Measurements from ENCODE around the gene NFAM1. TPM values are rescaled to one million over a fixed set of nuclear protein-coding genes. Genes with fewer than 3 reads are reported as not detected.
A peak's percentile ranks its signal among the peaks of the same experiment; 100 is the strongest.

NFAM1 gene
- total and polyA plus RNA-seq, 2 donors (not counting 3 experiments of a cell fraction or from before 2014, with no cell fraction given): not detected

GRCh38 chr22:42436404-42436803, 4.2 kb upstream of the NFAM1 start:
- Histone ChIP-seq H3K9ac (replicated peaks; ENCODE audit: extremely low read depth, insufficient read depth, low read length) (no peak overlapping the region), H3K79me2 (ENCODE audit: control insufficient read depth, insufficient read depth, low read length) (no peaks in the 10 kb centered on the region), H3K36me3 (ENCODE audit: control insufficient read depth in 2 of 2, extremely low read depth in 1 of 2, insufficient read depth in 2 of 2, low read length in 2 of 2) (no peaks in the 10 kb centered on the region), H2AFZ (ENCODE audit: low read depth, low read length) (no peak overlapping the region), H3K9me1 (replicated peaks; ENCODE audit: control insufficient read depth, extremely low read depth, insufficient read depth, low read length) (no peaks in the 10 kb centered on the region), H4K20me1 (replicated peaks; ENCODE audit: control insufficient read depth, extremely low read depth, insufficient read depth, low read length) (no peaks in the 10 kb centered on the region), H3K9me3 (replicated peaks; ENCODE audit: control insufficient read depth, insufficient read depth, low read length) (no peaks in the 10 kb centered on the region), H3K27me3 (ENCODE audit: control insufficient read depth in 2 of 2, insufficient read depth in 2 of 2, low read length in 2 of 2) (peaks cover 21 to 22% of the 10 kb centered on the region in 2 experiments), H3K27ac (ENCODE audit: insufficient read depth, low read depth, low read length) (no peak overlapping the region), H3K4me2 (ENCODE audit: insufficient read depth, low read length) (no peak overlapping the region), H3K4me3 (replicated peaks in 1 of 3; ENCODE audit: insufficient read depth in 1 of 3, low read depth in 1 of 3, low read length in 3 of 3) (no peak overlapping the region), H3K4me1 (ENCODE audit: control insufficient read depth, extremely low read depth, insufficient read depth, low read length) (peaks cover 9% of the 10 kb centered on the region)
- FAIRE-seq (no peak), DNase-seq (ENCODE audit: low read depth, low spot score) (no peak)
- dilution Hi-C loops (cut with MboI; ENCODE audit: extremely low pct_ligation_motif_present, low sequenced_read_pairs) (no loop called here), intact Hi-C loops (cut with micrococcal nuclease) (loop anchor here (2.0 to 10.0 kb wide), 3 partner anchors 68 to 322 kb away; partner anchors contain the start of gene TCF20)
- BruUV-seq (replicated peaks): no TSS peak
- ChIA-PET POLR2A (no interaction called here), CTCF (interaction anchor here (0.8 to 4.7 kb wide), 13 partner anchors 8 to 367 kb away, joined by 3 to 34 read pairs (median 7); partner anchors contain the start of genes NAGA and NDUFA6)
- no peak for TF ChIP-seq FOS (IDR thresholded peaks at IDR 0.05; ENCODE audit: borderline replicate concordance, insufficient read depth, low read length)
- TF ChIP-seq EZH2 (IDR thresholded peaks at IDR 0.05; ENCODE audit: borderline replicate concordance, low read depth, low read length, severe bottlenecking): peak; percentile 30

- Histone ChIP-seq H3K4me1 (ENCODE audit: control insufficient read depth, extremely low read depth, insufficient read depth, low read length) (peaks cover 9% of the 10 kb centered on the region), H3K36me3 (ENCODE audit: control insufficient read depth in 2 of 2, extremely low read depth in 1 of 2, insufficient read depth in 2 of 2, low read length in 2 of 2) (no peaks in the 10 kb centered on the region), H3K9me1 (replicated peaks; ENCODE audit: control insufficient read depth, extremely low read depth, insufficient read depth, low read length) (no peaks in the 10 kb centered on the region), H3K9me3 (replicated peaks; ENCODE audit: control insufficient read depth, insufficient read depth, low read length) (no peaks in the 10 kb centered on the region), H2AFZ (ENCODE audit: low read depth, low read length) (no peak overlapping the region), H4K20me1 (replicated peaks; ENCODE audit: control insufficient read depth, extremely low read depth, insufficient read depth, low read length) (no peaks in the 10 kb centered on the region), H3K79me2 (ENCODE audit: control insufficient read depth, insufficient read depth, low read length) (no peaks in the 10 kb centered on the region), H3K9ac (replicated peaks; ENCODE audit: extremely low read depth, insufficient read depth, low read length) (no peak overlapping the region), H3K4me3 (replicated peaks in 1 of 3; ENCODE audit: insufficient read depth in 1 of 3, low read depth in 1 of 3, low read length in 3 of 3) (no peak overlapping the region), H3K27me3 (ENCODE audit: control insufficient read depth in 2 of 2, insufficient read depth in 2 of 2, low read length in 2 of 2) (peaks cover 29 to 31% of the 10 kb centered on the region in 2 experiments), H3K27ac (ENCODE audit: insufficient read depth, low read depth, low read length) (no peak overlapping the region), H3K4me2 (ENCODE audit: insufficient read depth, low read length) (no peak overlapping the region)
- dilution Hi-C loops (cut with MboI; ENCODE audit: extremely low pct_ligation_motif_present, low sequenced_read_pairs) (no loop called here), intact Hi-C loops (cut with micrococcal nuclease) (loop anchor here (10.0 kb wide), 1 partner anchor 160 kb away; the partner anchor contains the start of gene TCF20)
- no TSS peak for BruUV-seq (replicated peaks)
- TF ChIP-seq CTCF (IDR thresholded peaks at IDR 0.05; ENCODE audit: extremely low read depth in 1 of 2, insufficient read depth in 1 of 2, low read depth in 1 of 2, low read length in 2 of 2) (no peak), JUN (IDR thresholded peaks at IDR 0.05; ENCODE audit: borderline replicate concordance, insufficient read depth, insufficient read length, low read depth) (no peak), EZH2 (IDR thresholded peaks at IDR 0.05; ENCODE audit: borderline replicate concordance, low read depth, low read length, severe bottlenecking) (no peak), FOS (IDR thresholded peaks at IDR 0.05; ENCODE audit: borderline replicate concordance, insufficient read depth, low read length) (no peak), POLR2AphosphoS5 (IDR thresholded peaks at IDR 0.05; ENCODE audit: insufficient read depth, low read depth, low read length) (no peak), POLR2A (IDR thresholded peaks at IDR 0.05; ENCODE audit: low read depth, low read length) (no peak), MYC (IDR thresholded peaks at IDR 0.05; ENCODE audit: low read depth, low read length) (no peak), GATA2 (IDR thresholded peaks at IDR 0.05; ENCODE audit: insufficient read depth, insufficient read length, low read depth, low read length) (no peak), MAX (IDR thresholded peaks at IDR 0.05; ENCODE audit: insufficient read depth, insufficient read length) (no peak)
- no peak for FAIRE-seq
- no peak for DNase-seq (ENCODE audit: low read depth, low spot score)
- ChIA-PET POLR2A (no interaction called here), CTCF (interaction anchor here (1.4 to 1.7 kb wide), 2 partner anchors 10 to 14 kb away, joined by 3 to 17 read pairs; no protein-coding TSS in a partner anchor)
Observed at GRCh38 chr22:42434748-42435425, 2.7 kb upstream of the NFAM1 start.

Data from endothelial cell of umbilical vein (primary cell).